ENCODE measurements around the gene AASS. TPM values are rescaled to one million over a fixed set of nuclear protein-coding genes. Genes with fewer than 3 reads are reported as not detected.

AASS gene
- total RNA-seq, 1 donor from 2014 or later, result 6.3 TPM

GRCh38 chr7:122038904-122039303 is 105.1 kb downstream of the AASS start:
- Mint-ChIP-seq H3K4me3 (no peak overlapping the region), H3K27me3 (peaks cover 2% of the 10 kb centered on the region), H3K27ac (no peak overlapping the region), H3K4me1 (no peaks in the 10 kb centered on the region), H3K36me3 (ENCODE audit: low read depth) (no peaks in the 10 kb centered on the region), H3K9me3 (no peaks in the 10 kb centered on the region)
- ChIA-PET CTCF (no interaction called here), POLR2A (no interaction called here)
- TF ChIP-seq CTCF (IDR thresholded peaks at IDR 0.05), result no peak
- DNase-seq, result no peak
- ATAC-seq (ENCODE audit: low read depth), result no peak
- intact Hi-C loops (cut with micrococcal nuclease), result no loop called here

- no peak for DNase-seq
- no peaks in the 10 kb centered on the region for H3K4me1 Mint-ChIP-seq
- H3K36me3 Mint-ChIP-seq (ENCODE audit: low read depth), result no peaks in the 10 kb centered on the region
- ChIA-PET CTCF (no interaction called here), POLR2A (no interaction called here)
- H3K27ac Mint-ChIP-seq, result no peak overlapping the region
- no peak overlapping the region for H3K4me3 Mint-ChIP-seq
- no peak for ATAC-seq (ENCODE audit: low read depth)
- no peak for TF ChIP-seq CTCF (IDR thresholded peaks at IDR 0.05)
- intact Hi-C loops (cut with micrococcal nuclease), result no loop called here
- H3K9me3 Mint-ChIP-seq, result no peaks in the 10 kb centered on the region
- H3K27me3 Mint-ChIP-seq, result no peaks in the 10 kb centered on the region
Measured at GRCh38 chr7:122038134-122038533, 105.9 kb downstream of the AASS start.

GRCh38 chr7:122035876-122036275 is 108.2 kb downstream of the AASS start:
- Mint-ChIP-seq H3K4me1 (no peaks in the 10 kb centered on the region), H3K27me3 (no peaks in the 10 kb centered on the region), H3K9me3 (no peaks in the 10 kb centered on the region), H3K4me3 (no peak overlapping the region), H3K36me3 (ENCODE audit: low read depth) (no peaks in the 10 kb centered on the region), H3K27ac (no peak overlapping the region)
- TF ChIP-seq CTCF (IDR thresholded peaks at IDR 0.05), result no peak
- POLR2A ChIA-PET, result no interaction called here
- DNase-seq (no peak), ATAC-seq (ENCODE audit: low read depth) (no peak)
- CTCF ChIA-PET, result no interaction called here
- intact Hi-C loops (cut with micrococcal nuclease), result no loop called here

- Mint-ChIP-seq H3K27me3 (peaks cover 2% of the 10 kb centered on the region), H3K36me3 (ENCODE audit: low read depth) (no peaks in the 10 kb centered on the region), H3K4me1 (no peaks in the 10 kb centered on the region), H3K27ac (no peak overlapping the region), H3K9me3 (no peaks in the 10 kb centered on the region), H3K4me3 (no peak overlapping the region)
- DNase-seq (no peak), ATAC-seq (ENCODE audit: low read depth) (no peak)
- TF ChIP-seq CTCF (IDR thresholded peaks at IDR 0.05), result no peak
- intact Hi-C loops (cut with micrococcal nuclease), result no loop called here
- ChIA-PET POLR2A (no interaction called here), CTCF (no interaction called here)
Measured at GRCh38 chr7:122033641-122034040, 110.4 kb downstream of the AASS start.

- H3K4me3 Mint-ChIP-seq, result no peak overlapping the region
- no peak for ATAC-seq (ENCODE audit: low read depth)
- DNase-seq, result no peak
- H3K36me3 Mint-ChIP-seq (ENCODE audit: low read depth), result no peaks in the 10 kb centered on the region
- CTCF ChIA-PET, result no interaction called here
- peaks cover 4% of the 10 kb centered on the region for H3K27me3 Mint-ChIP-seq
- intact Hi-C loops (cut with micrococcal nuclease), result no loop called here
- no peak for TF ChIP-seq CTCF (IDR thresholded peaks at IDR 0.05)
- no peaks in the 10 kb centered on the region for H3K9me3 Mint-ChIP-seq
- POLR2A ChIA-PET, result no interaction called here
- no peak overlapping the region for H3K27ac Mint-ChIP-seq
- no peaks in the 10 kb centered on the region for H3K4me1 Mint-ChIP-seq
Measured at GRCh38 chr7:122027058-122027457, 117.0 kb downstream of the AASS start.

Other genes with a start within 250 kb of the AASS start
- not detected in 2 replicates for gene FEZF1, start 160.5 kb upstream of the AASS start, total RNA-seq